ENCODE results near the gene DPP7.

DNA sequence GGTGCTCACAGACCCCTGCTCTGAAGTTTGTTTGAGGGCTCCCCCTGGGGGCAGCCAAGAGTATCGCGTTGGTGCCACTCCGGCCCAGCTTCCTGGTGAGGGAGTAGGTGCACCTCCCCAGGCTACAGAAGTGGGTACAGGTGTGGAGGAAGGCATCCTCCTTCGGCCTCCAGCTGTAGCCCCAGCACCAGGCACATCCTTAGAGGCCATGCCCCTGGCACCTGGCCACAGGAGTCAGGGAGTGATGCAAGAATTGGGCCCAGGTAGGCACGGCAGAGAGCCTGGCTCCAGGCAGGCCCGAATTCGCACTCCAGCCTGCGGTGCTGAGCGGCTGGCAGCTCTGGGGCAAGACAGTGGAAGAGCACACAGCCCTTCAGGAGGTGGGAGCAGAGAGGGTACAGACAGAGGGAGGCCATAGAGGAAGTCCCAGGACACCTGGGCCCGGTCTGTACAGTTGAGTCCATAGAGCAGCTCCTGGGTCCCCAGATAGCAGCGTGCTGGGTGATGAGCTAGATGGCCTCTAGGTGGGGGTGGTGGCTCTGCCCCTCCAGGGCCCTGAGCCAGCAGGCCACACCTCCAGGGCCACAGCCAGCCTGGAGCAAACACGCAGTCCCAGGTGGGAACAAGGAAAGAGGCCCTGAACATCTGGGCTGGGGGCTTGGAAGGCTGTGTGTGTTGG is 46.5 kb downstream of the DPP7 start:
- TF ChIP-seq, protein P1, sequence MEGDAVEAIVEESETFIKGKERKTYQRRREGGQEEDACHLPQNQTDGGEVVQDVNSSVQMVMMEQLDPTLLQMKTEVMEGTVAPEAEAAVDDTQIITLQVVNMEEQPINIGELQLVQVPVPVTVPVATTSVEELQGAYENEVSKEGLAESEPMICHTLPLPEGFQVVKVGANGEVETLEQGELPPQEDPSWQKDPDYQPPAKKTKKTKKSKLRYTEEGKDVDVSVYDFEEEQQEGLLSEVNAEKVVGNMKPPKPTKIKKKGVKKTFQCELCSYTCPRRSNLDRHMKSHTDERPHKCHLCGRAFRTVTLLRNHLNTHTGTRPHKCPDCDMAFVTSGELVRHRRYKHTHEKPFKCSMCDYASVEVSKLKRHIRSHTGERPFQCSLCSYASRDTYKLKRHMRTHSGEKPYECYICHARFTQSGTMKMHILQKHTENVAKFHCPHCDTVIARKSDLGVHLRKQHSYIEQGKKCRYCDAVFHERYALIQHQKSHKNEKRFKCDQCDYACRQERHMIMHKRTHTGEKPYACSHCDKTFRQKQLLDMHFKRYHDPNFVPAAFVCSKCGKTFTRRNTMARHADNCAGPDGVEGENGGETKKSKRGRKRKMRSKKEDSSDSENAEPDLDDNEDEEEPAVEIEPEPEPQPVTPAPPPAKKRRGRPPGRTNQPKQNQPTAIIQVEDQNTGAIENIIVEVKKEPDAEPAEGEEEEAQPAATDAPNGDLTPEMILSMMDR (IDR thresholded peaks at IDR 0.05), result peak; percentile 70 to 89 (median 84)
- no peak for TF ChIP-seq POLR2A (IDR thresholded peaks at IDR 0.05)
